ENCODE results near the gene MED7. TPM values are rescaled to one million over a fixed set of nuclear protein-coding genes. Genes with fewer than 3 reads are reported as not detected.

Gene MED7
- total and polyA plus RNA-seq, 10 of the 15 experiments (the other 5 are each of a cell fraction or from before 2014, with no cell fraction given) = 9.3 to 47.7 (median 22.7) TPM

DNA sequence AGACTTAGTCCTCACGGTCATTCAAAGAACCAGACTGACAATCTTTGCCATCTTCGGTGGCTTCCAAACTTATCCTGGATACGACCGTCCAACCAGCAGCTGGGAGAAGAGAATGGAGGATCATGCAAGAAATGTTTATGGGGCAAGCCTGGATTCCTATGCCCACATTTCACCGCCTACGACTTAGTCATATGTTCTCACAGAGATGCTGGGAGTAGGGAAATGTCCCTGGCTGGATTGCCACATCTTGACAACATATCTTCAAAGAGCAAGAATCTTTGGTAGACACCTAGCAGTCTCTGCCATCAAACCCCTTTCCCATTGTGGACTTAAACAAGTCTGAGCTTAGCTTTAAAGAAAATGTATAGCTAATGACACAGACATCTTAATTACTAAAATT is 5.0 kb downstream of the MED7 start:
- CTCF ChIA-PET = interaction anchor here (0.9 to 1.6 kb wide), 3 partner anchors 10 to 84 kb away, joined by 3 to 4 read pairs (median 3); no protein-coding TSS in a partner anchor
- Histone ChIP-seq H3K4me2 (ENCODE audit: control insufficient read depth, insufficient read depth) (no peak overlapping the region), H3K27ac (ENCODE audit: control insufficient read depth, insufficient read depth) (no peak overlapping the region), H2AFZ (ENCODE audit: control insufficient read depth, low read depth, low read length) (no peak overlapping the region), H3K9ac (ENCODE audit: control insufficient read depth, insufficient read depth, low read length) (no peak overlapping the region), H3K79me2 (ENCODE audit: control insufficient read depth, insufficient read depth, low read length) (peaks cover 23% of the 10 kb centered on the region), H3K27me3 (replicated peaks in 1 of 2; ENCODE audit: control insufficient read depth in 2 of 2, insufficient read depth in 2 of 2, low read length in 1 of 2) (no peaks in the 10 kb centered on the region), H3K4me1 (ENCODE audit: control insufficient read depth, insufficient read depth, low read length) (peaks cover 4% of the 10 kb centered on the region), H3K9me3 (replicated peaks; ENCODE audit: control insufficient read depth, insufficient read depth, low read length) (no peaks in the 10 kb centered on the region), H3K36me3 (ENCODE audit: control insufficient read depth in 2 of 2, insufficient read depth in 2 of 2, low read length in 1 of 2) (peaks cover 0 to 9% of the 10 kb centered on the region in 2 experiments; a peak in 2 of 4 replicates), H3K4me3 (no peak overlapping the region), H4K20me1 (ENCODE audit: control insufficient read depth, insufficient read depth) (no peaks in the 10 kb centered on the region)
- FAIRE-seq (no peak), DNase-seq (ENCODE audit: low read depth, low spot score) (no peak), ATAC-seq (no peak)
- SMC1A ChIA-PET (ENCODE audit: uncharacterized antibody, unreplicated experiment) = interaction anchor here (0.7 to 1.5 kb wide), 7 partner anchors 12 to 255 kb away, joined by 3 to 8 read pairs (median 3); no protein-coding TSS in a partner anchor
- RAD21 ChIA-PET (ENCODE audit: unreplicated experiment) = interaction anchor here (0.6 to 0.7 kb wide), 2 partner anchors 468 to 1546 kb away, joined by 3 read pairs; no protein-coding TSS in a partner anchor
- no TSS peak for BruUV-seq (replicated peaks)
- no peak for TF ChIP-seq SP1 (IDR thresholded peaks at IDR 0.05; ENCODE audit: low read depth, low read length)
- TF ChIP-seq STAT1 (conservative IDR thresholded peaks at IDR 0.05) = no peak
- TF ChIP-seq, protein P1, sequence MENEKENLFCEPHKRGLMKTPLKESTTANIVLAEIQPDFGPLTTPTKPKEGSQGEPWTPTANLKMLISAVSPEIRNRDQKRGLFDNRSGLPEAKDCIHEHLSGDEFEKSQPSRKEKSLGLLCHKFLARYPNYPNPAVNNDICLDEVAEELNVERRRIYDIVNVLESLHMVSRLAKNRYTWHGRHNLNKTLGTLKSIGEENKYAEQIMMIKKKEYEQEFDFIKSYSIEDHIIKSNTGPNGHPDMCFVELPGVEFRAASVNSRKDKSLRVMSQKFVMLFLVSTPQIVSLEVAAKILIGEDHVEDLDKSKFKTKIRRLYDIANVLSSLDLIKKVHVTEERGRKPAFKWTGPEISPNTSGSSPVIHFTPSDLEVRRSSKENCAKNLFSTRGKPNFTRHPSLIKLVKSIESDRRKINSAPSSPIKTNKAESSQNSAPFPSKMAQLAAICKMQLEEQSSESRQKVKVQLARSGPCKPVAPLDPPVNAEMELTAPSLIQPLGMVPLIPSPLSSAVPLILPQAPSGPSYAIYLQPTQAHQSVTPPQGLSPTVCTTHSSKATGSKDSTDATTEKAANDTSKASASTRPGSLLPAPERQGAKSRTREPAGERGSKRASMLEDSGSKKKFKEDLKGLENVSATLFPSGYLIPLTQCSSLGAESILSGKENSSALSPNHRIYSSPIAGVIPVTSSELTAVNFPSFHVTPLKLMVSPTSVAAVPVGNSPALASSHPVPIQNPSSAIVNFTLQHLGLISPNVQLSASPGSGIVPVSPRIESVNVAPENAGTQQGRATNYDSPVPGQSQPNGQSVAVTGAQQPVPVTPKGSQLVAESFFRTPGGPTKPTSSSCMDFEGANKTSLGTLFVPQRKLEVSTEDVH (IDR thresholded peaks at IDR 0.05; ENCODE audit: low read depth, partially characterized antibody) = no peak
- no peak for TF ChIP-seq TBL1XR1 (IDR thresholded peaks at IDR 0.05; ENCODE audit: low read depth, low read length)
- no peak for TF ChIP-seq RB1 (IDR thresholded peaks at IDR 0.05; ENCODE audit: borderline replicate concordance)
- no peak for TF ChIP-seq EGR1 (IDR thresholded peaks at IDR 0.05; ENCODE audit: borderline replicate concordance in 1 of 2, low read depth in 2 of 2, low read length in 2 of 2)
- TF ChIP-seq, protein P2, sequence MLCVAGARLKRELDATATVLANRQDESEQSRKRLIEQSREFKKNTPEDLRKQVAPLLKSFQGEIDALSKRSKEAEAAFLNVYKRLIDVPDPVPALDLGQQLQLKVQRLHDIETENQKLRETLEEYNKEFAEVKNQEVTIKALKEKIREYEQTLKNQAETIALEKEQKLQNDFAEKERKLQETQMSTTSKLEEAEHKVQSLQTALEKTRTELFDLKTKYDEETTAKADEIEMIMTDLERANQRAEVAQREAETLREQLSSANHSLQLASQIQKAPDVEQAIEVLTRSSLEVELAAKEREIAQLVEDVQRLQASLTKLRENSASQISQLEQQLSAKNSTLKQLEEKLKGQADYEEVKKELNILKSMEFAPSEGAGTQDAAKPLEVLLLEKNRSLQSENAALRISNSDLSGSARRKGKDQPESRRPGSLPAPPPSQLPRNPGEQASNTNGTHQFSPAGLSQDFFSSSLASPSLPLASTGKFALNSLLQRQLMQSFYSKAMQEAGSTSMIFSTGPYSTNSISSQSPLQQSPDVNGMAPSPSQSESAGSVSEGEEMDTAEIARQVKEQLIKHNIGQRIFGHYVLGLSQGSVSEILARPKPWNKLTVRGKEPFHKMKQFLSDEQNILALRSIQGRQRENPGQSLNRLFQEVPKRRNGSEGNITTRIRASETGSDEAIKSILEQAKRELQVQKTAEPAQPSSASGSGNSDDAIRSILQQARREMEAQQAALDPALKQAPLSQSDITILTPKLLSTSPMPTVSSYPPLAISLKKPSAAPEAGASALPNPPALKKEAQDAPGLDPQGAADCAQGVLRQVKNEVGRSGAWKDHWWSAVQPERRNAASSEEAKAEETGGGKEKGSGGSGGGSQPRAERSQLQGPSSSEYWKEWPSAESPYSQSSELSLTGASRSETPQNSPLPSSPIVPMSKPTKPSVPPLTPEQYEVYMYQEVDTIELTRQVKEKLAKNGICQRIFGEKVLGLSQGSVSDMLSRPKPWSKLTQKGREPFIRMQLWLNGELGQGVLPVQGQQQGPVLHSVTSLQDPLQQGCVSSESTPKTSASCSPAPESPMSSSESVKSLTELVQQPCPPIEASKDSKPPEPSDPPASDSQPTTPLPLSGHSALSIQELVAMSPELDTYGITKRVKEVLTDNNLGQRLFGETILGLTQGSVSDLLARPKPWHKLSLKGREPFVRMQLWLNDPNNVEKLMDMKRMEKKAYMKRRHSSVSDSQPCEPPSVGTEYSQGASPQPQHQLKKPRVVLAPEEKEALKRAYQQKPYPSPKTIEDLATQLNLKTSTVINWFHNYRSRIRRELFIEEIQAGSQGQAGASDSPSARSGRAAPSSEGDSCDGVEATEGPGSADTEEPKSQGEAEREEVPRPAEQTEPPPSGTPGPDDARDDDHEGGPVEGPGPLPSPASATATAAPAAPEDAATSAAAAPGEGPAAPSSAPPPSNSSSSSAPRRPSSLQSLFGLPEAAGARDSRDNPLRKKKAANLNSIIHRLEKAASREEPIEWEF (IDR thresholded peaks at IDR 0.05; ENCODE audit: insufficient replicate concordance, low read depth, low read length) = no peak
- TF ChIP-seq RUNX3 (IDR thresholded peaks at IDR 0.05; ENCODE audit: low read length) = no peak
- TF ChIP-seq CBX5 (IDR thresholded peaks at IDR 0.05; ENCODE audit: low read depth) = no peak
- TF ChIP-seq PAX8 (IDR thresholded peaks at IDR 0.05) = no peak
- no peak for TF ChIP-seq CEBPB (IDR thresholded peaks at IDR 0.05; ENCODE audit: borderline replicate concordance in 1 of 2, low read depth in 2 of 2, low read length in 2 of 2)
- intact Hi-C loops (cut with micrococcal nuclease; ENCODE audit: unreplicated experiment) (loop anchor here (10.0 kb wide), 1 partner anchor 733 kb away; no protein-coding TSS in a partner anchor), in situ Hi-C loops (cut with MboI) (no loop called here)
- 79% methylated on average over 6 of the region's 6 CpGs for WGBS (ENCODE audit: insufficient coverage, insufficient replicate concordance, low lambda C conversion rate, missing lambda C conversion rate)
- POLR2A ChIA-PET = interaction anchor here (1.1 kb wide), 2 partner anchors 80 to 132 kb away, joined by 3 read pairs; no protein-coding TSS in a partner anchor

Data from GM12878 (cell line).